Stimulated activated CD4-positive, alpha-beta T cell treated with anti-CD3 and anti-CD28 coated beads, Interleukin-15, amount 100 ng/mL, for 24 hours (primary cell): ENCODE results near the gene DLG2.

Experiments used
- DNase-seq: peaks from one replicate; pipeline ENCODE4 v3.0.0-alpha.2; 2020

DLG2 gene

DNA sequence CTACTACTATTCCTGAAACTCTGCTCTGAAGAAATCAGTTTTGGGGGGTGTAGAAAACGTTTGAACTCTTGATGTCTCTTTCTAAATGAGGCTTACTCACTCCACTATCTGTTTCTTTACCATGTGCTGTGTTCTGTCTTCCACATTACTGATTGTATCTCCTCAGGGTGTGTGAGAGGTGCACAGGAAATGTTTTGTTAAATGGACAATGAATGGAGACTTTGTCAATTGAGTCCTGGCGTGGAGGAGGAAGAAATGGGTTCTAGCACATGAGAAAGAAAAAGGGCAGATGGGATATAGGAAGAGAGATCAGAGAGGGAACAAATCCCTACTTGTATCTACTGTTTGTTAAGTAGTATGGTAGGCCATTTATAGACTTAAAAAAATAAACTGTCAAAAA is 1763.9 kb downstream of the DLG2 start:
- no peak for DNase-seq

DNA sequence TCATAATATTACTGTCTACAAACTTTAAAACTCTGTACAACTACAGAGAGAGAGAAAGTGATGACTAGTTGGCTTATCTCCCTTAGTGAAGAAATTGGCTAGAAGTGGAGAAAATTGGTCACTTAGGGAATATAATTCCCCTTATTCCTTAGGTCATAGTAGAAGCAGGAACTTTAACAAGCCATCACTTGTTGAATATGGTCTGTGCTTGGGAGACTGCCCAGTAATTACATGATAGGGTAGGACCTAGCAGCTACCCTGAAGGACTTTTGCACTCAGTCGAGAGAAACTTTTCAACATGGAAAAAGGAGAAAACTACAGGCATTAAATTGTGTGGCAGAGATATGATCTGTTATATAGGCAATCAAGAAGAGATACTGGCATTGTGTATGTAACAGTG is 1764.5 kb downstream of the DLG2 start:
- no peak for DNase-seq

DNA sequence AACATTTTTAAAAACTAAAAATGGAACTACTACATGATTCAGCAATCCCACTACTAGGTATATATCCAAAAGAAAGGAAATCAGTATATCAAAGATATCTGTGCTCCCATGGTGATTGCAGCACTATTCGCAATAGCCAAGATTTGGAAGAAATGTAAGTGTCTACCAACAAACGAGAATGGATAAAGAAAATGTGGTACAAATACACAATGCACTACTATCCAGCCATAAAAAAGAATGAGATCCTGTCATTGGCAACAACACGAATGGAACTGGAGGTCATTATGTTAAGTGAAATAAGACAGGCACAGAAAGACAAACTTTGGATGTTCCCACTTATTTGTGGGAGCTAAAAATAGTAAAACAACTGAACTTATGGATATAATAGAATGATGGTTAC is 1765.1 kb downstream of the DLG2 start:
- no peak for DNase-seq

DNA sequence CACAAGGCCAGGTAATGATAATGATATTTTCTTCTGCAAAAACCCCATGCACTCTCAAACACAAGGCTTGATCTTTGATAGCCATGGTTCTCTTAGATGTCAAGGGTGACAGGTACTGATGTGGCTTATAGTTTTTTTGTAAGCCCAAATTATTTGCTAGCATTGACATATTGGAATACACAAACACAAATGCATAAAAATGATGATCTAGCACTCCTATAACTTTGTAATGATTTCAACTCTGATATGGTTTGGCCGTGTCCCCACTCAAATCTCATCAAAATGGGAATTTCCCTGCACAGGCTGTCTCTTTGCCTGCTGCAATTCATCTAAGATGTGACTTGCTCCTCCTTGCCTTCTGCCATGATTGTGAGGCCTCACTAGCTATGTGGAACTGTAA is 1768.5 kb downstream of the DLG2 start:
- DNase-seq: no peak

DNA sequence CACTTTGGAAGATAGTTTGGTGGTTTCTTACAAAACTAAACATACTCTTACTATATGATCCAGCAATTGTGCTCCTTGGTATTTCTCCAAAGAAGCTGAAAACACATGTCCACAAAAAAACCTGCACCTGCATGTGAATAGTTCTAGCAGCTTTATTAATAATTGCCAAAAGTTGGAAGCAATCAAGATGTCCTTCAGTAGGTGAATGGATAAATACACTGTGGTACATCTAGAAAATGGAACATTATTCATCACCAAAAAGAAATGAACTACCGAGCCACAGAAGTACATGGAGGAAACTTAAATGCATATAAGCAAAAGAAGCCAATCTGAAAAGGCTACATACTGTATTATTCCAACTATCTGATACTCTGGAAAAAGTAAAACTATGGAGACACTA is 1771.9 kb downstream of the DLG2 start:
- no peak for DNase-seq

DNA sequence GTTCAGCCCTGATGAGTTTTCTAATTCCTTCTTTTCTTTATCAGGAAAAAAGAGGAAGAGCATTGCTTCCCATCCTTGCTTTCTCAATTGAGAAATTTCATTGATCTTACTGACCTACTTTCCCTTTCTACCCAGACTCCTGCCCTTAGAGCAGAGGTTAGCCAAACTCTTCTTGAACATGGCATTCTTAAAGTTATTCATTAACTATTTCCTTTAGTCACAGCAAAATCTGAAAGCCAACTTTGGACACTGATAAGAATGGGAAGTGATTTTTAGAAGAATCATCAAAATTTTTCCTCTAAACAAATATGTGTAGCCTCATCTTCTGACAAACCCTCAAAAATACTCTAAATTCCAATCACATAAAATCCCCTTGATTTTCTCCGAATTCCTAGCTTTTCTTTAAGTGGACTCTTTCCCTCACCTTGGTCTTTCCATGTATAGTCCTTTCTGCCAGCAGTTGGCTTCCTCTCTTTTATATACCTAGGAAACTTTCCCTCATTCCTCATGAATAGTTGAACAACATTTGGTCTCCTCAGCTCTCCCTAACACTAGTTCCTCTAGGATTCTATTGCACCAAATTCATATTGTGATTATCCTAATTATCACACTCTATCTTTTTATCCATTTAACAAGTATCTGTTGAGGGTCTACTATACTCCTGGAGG is 1774.2 kb downstream of the DLG2 start:
- no peak for DNase-seq

DNA sequence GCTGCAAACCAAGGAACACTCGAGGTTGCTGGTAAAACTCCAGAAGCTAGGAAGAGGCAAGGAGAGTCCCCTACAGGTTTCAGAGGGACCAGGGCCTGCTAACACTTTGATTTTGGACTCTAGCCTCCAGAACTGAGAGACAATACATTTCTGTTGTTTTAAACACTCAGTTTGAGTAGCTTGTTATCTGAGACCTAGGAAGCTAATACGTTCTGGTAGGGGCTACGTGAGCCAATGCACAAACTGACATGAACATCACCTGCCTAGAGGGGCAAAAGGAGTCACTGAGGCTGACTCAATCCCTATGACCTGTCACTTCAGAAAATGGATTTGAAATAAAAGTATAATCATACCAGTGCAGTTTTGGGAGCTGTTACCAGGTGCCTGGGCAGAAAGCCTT is 1775.1 kb downstream of the DLG2 start:
- no peak for DNase-seq

DNA sequence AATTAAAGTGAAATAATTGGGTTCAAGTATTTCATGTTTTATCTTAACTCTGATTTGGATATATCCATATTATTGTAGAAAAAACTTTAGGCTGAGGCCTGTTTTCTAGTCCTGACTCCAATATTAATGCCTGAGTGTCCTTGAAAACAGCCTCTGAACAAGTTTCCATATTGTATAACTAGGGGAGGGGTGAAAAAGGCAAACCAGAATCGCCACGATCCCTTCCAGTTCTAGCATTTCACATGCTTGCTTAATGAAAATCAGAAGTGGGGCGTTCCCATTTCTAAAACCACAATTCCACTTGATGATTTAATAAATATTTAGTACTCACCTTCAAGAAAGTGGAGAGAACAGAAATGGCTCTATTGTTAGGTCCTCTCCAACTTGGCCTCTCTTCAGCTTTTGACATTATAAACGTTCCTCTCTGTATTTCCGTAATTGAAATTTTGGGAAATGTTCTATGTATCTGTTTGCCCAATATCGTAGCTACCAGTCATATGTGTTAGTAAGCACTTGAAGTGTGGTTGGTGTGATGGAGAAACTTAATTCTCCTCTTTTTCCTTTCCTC is 1779.6 kb downstream of the DLG2 start:
- DNase-seq: no peak

DNA sequence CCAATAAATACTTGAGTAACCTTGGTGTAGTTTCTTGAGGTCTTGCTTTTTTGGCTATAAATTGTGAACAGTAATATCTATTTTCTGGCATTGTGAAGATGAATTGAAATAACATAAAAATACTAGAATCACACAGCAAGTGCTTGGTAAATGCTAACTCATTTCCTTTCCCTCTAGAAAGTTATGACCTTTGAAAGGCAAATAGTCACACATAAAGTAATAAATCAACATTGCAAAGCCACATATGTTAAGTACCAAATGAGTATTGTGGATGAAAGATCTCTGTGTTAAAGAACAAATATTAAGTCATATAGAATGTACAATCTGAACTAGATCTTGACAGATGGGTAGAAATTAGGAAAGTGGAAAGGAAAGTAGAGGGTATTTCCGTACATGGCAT is 1781.3 kb downstream of the DLG2 start:
- no peak for DNase-seq

DNA sequence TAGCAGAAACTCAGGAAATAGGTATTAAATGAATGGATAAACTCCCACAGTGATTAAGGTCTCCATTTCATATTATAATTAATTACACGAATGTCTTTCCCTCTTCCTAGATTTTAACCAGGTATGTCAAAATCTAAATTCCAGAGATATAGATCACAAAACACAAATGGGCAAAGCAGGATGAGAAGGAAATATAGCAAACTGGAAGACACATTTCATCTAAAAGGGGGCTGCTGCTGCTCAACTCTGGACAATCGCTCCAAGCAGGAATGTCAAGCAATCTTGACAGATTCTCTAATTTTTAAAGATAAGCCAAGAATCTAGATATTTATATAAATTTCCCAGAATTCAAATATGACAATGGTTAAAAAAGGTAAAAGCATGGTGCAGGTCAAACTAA is 1786.8 kb downstream of the DLG2 start:
- no peak for DNase-seq

DNA sequence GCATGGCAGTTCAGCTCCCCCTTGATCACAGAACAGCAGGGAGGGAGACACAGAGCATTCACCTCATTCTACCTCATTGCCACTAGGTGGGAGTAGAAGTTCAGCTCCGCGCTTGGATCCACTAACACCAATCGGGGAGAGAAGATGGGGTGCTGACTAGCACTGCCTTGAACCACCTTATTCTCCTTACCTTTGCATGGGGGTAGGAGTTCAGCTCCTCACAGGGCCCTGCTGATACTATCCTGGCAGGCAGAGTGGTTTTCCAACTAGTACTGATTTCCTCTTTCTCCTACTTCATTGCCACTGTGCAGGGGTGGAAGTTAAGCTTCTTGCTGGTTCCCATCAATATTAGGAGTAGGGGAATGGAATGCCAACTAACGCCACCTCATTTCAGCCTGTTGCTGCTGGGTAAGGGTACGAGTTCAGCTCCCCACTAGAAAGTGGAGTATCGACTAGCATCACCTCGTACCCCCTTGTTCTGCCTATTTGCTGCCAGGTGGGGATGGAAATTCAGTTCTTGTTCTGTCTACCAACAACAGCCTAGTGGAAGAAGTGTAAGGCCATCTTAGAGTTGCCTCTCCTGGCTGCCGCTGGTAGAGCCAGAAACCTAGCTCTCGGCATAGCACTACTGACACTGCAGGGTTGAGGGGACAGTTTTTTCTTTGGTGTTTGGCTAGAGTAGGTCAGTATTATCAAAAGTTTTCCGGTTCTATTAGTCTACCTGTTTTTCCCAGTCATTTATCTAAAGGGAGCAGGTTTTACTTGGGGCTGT is 1790.1 kb downstream of the DLG2 start:
- peak; percentile 27 for DNase-seq

DNA sequence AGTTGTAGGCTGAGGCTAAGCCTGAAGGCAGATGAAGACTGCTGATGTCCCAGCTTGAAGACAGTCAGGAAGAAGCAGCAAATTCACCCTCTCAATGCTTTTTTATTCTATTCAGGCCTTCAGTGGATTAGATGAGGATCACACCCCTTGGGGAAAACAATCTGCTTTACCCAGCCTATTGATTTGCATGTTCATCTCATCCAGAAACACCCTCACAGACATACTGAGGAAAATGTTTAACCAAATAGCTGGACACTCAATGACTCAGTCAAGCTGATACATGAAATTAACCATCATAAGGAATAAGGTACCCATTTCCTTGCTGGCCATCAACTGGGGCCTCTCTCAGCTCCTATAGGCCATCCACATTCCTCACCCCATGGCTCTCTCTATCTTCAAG is 1791.1 kb downstream of the DLG2 start:
- no peak for DNase-seq

DNA sequence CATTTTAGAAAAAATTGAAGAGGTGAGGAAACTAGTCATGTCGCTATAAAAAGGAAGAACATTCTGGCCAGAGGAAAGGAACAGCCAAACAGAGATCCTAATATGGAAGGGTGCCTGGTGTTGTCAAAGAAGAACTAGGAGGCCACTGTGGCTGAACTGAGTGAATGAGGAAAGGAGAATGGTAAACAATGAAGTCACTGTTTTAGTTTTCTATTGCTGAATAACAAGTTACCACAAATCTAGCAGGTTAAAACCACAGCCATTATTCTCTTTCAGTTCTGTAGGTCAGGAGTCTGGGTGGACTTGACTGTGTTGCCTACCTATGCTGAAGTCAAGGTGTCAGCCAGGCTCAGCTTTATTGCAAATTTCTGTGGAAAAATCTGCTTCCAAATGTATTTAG is 1791.7 kb downstream of the DLG2 start:
- no peak for DNase-seq

DNA sequence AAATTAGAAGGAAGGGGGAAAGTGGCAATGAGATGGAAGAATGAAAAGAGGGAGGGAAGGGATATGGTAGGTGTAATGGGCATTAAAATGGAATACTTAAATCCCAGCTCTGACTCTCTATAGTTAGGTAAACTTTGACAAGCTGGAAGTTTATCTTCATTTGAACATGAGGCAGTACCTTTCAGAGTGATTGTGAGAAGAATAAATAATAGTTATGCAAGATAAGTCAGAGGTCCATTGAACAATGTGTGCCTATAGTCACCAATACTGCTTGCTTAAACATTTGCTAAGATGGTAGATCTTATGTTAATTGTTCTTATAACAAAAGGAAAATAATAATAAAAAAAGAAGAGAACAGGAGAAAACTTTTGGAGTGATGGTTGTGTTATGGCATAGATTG is 1795.2 kb downstream of the DLG2 start:
- DNase-seq: no peak

DNA sequence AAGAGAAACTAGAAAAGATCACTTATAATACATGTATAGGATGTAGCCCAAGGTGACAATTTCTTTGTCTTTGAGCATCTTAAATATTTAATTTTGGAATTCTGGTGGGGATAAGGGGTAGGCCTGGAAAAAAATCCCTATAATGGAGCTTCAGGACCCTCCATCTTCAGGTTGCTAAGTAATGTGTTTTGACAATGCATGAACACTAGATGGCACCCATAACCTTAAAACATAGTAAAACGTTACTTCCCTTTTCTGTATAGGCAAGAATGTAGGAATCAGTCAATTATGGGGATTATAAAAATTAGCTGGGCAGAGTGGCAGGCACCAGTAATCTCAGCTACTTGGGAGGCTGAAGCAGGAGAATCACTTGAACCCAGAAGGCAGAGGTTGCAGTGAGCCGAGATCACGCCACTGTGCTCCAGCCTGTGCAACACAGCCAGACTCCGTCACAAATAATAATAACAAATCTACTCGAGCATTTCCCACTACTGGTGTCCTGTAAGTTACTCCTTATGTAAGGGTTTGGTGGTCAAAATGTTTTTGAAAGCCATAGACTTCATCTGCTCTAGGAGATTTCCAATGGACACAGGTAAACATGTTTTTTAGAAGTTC is 1799.1 kb downstream of the DLG2 start:
- no peak for DNase-seq

DNA sequence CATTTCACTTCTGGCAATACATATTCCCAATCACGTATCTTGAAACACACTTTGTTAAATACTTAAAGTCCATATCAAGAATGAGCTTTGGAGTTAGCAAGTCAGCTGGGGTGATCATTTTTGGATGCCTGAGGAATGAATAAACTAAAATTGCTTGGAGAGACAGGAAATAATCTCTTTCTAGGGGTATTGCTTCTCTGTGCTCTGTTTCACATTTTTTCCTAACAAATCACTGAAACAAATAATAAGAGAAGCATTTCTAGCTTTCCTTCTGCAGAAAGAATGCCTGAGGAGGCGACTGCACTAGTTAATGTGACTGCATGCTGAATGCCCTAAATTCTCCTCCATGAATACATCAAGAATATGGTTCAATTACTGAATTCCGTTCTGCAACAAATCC is 1799.6 kb downstream of the DLG2 start:
- DNase-seq: no peak

DNA sequence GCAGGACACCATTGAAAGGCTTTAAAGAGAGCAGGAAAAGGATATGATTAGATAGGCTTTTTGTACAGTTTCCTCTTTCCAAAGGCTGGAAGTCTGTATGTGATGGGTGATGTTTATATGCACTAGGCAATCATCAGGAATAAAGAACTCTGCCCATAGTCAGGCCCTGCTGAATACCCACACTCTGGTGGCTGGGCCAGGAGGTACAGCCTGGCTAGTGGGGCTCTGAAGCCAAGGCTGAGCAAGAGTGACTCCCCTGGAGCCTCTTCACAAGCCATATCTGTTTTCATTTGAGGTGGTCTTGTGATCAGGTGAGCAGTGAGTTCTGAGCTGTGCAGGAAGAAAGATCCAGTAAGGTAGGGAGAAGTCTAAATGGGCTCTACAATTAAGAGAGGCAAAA is 1801.1 kb downstream of the DLG2 start:
- no peak for DNase-seq

DNA sequence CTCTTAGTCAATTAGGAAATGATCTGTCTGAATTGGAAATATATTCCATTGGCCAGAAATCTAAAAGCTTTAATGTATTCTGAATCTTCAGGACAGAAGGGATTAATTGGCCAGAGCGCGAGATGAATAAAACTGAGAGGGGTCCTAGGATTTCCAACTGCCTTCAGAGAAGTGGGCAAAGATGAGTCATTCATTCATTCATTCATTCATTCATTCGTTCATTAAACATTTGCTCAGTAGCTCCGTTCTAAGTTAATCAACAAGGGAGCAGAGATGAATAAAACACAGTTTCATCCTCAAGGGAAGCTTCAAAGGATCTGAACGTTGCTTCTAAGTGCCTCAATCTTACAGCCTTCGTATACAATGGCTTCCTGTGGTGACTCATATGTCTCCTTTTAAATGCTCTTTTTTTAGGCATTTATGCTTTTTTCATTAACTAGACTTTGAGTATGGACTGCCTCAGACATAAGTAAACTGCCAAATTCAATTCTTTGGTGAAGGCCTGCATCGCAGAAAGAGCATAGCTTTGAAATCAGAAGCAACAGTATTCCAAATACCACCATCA is 1803.6 kb downstream of the DLG2 start:
- no peak for DNase-seq

DNA sequence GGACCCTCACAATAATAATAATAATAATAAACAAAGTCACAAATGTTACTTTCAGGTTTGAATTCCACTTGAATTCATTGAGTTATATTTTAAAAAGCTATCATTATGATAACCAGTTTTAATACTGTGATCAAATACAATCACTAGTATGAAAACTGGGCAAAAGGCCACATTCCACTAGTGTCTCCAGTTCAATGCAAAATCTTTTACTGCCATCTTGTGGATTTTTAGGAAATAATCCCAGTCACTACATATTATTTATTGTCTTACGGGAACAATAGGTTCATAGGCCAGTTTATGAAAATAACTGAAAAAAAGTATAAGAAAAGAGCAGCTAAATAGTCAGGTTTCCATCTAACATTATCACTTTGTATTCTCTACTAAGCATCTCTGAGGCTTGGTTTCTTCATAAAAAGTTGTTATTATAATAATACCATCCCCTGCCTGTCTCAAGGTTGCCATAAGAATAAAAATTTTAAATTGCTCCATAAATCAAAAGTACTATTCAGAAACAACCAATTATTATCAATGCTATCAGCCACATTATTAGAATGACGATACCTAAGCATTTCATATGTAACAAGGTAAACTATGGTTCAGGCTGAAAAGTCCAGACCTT is 1807.1 kb downstream of the DLG2 start:
- DNase-seq: no peak

DNA sequence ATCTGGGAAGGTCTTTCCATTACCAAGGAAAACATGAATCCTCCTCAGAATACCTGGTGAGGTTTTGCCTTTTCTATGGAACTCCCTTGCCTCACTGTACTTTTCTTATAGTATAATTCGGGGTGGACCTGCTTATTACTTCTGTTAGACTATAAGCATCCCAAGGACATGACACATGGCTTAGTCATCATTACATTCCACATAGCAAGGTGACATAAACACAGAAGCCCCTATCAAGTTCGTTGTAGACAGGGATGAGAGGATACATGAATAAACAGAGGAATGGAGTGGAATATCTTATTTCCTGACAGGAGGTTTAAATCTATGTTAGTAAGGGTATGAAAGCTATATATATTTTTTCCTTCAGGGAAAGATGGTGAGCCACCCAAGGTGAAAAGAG is 1808.8 kb downstream of the DLG2 start:
- DNase-seq: no peak

DNA sequence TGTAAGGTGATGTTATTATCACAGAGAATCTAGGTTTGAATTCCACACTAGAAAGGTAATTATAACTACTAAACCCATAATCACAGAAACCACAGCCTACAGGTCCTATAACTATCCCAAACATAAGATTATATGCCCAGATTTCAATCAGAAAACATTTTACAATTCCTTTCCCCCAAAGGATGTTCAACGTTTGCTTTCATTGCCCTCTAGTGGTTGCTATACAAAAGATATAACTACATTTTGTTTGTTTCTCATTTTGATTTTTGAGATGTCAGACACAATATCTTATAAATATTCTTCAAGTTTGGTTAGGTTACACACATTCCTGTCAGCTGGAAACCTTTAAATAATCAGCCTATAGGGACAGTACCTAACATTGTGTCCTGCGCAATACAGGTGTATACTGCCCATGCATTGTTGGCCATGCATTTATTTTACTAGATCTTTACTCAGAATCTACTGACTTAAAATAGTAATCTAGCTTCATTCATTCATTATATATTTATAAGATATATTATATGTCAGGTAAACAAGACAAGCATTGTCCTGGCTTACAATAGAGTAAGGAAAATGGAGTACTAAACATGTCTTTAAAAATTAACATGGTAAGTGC is 1810.5 kb downstream of the DLG2 start:
- no peak for DNase-seq

DNA sequence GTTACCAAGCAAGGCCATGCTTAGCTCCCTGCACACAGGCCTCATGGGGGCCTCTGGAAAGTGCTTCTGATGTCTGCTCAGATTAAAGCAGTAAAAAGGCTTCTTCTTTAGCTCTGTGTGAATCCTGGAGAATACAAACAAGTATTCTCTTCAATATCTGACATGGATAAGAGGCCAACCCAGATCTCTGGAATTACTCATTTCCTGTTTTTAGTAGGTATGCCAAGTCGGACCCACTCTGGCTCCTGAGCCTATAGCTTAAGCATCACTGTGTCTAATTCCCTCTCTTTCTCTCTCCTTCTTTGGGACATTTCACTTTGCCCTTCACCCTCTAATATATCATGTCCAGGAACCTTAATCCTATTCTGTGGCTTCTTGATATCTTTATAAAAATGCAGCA is 1811.4 kb downstream of the DLG2 start:
- DNase-seq: no peak

DNA sequence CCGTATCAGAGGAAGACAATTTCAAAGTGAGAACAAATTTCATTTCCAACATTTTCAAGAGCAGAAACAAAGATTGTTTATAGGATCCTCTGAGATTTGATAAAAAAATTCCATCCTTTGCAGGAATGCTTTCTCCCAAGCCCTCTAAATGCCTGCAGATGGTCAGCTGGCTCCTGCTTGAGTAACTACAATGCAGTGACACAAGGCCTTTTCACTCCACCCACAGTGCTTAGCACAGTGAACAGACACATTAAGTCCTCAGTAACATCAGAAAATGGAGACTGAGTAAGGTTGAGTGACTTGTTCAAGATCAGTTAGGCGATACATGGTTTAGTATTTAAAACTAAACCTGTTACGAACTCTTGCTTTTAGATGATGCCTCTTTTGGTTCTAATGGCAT is 1813.8 kb downstream of the DLG2 start:
- DNase-seq: no peak
